ENCODE measurements around the gene MAP1A.

- peak; percentile 41 for TF ChIP-seq CTCF (IDR thresholded peaks at IDR 0.05; ENCODE audit: low read depth, low read length, poor library complexity, severe bottlenecking)
- TF ChIP-seq EZH2phosphoT487 (IDR thresholded peaks at IDR 0.05; ENCODE audit: borderline replicate concordance, low read length) = no peak
Observed at GRCh38 chr15:43524254-43524845, 6.9 kb downstream of the MAP1A start.

Data from DOHH2 (cell line).